ENCODE results near the gene DUS1L. TPM values are rescaled to one million over a fixed set of nuclear protein-coding genes. Genes with fewer than 3 reads are reported as not detected.

The DUS1L gene
- total and polyA plus RNA-seq, 2 donors (not counting 1 experiment from before 2014, with no cell fraction given), result 109 to 241 TPM

DNA sequence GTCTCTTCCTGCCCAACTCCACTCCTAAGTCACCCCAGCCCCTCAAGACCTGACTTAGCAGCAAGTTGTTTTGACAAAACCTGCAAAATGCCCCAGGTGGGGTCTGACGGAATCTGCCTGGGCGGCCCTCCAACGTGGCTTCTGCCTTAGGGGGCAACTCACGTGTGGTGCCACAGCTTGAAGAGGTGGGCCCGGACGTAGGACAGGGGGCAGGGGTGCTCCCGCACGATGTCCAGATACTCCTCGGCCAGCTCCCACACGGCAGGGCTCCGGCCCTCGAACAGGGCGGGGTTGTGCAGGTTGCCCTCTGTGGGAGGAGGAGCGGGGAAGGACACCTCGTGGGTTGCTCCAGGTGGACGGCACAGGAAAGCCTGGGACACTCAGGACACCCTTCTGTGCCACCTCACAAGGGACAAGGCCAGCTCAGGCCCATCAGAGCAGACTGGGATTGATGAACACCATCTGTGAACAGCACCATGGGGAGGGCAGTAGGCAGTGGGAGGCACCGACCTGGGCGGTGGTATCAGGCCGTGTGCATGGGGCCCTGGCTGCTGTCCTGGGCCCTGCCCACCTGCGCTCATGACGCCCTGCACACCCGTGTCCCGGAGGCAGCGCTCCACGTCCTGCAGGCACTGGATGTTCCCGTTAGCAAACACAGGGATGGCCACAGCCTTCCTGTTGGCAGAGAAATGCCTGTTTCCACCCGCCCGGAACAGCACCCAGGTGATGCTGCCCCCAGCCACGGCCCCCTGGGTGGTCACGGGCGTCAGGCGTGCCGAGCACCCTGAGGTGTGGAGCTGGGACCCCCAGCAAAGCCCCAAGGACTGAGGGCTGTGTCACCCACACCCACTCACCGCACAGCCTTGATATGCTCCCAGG, 4.3 kb downstream of the DUS1L start:
- Histone ChIP-seq H3K27ac (ENCODE audit: low read length in 2 of 2) (no peak overlapping the region), H2AFZ (ENCODE audit: insufficient read depth, low read depth, low read length, poor library complexity, severe bottlenecking) (no peak overlapping the region), H3K4me2 (replicated peaks; ENCODE audit: low read depth, low read length, poor library complexity, severe bottlenecking) (no peak overlapping the region), H3K36me3 (replicated peaks in 1 of 2; ENCODE audit: control extremely low read depth in 1 of 2, control insufficient read depth in 1 of 2, extremely low read depth in 1 of 2, insufficient read depth in 2 of 2, low read length in 1 of 2) (peaks cover 0 to 36% of the 10 kb centered on the region in 2 experiments), H3K9ac (ENCODE audit: low read length) (no peak overlapping the region), H3K79me2 (ENCODE audit: control insufficient read depth, insufficient read depth, low read length) (peaks cover 5% of the 10 kb centered on the region), H3K4me3 (ENCODE audit: control extremely low read depth in 1 of 5, extremely low read depth in 1 of 5, insufficient read depth in 1 of 5, low read depth in 2 of 5, low read length in 4 of 5) (no peak overlapping the region), H3K27me3 (replicated peaks in 1 of 4; ENCODE audit: control extremely low read depth in 1 of 4, control insufficient read depth in 3 of 4, insufficient read depth in 4 of 4, low read length in 3 of 4) (no peaks in the 10 kb centered on the region), H3K4me1 (ENCODE audit: control insufficient read depth in 2 of 2, insufficient read depth in 2 of 2, low read length in 2 of 2) (peaks cover 12 to 23% of the 10 kb centered on the region in 2 donors), H4K20me1 (ENCODE audit: control insufficient read depth, insufficient read depth, low read length, poor library complexity, severe bottlenecking) (peaks cover 8% of the 10 kb centered on the region), H3K9me3 (ENCODE audit: control extremely low read depth in 1 of 3, control insufficient read depth in 2 of 3, insufficient read depth in 1 of 3, low read length in 2 of 3) (no peaks in the 10 kb centered on the region)
- 95% methylated on average over 31 of the region's 34 CpGs for WGBS (ENCODE audit: insufficient coverage)
- DNase-seq, result no peak
- H3K27me3 Mint-ChIP-seq, result no peaks in the 10 kb centered on the region
- H3K9me3 Mint-ChIP-seq (ENCODE audit: insufficient read depth), result no peaks in the 10 kb centered on the region
- intact Hi-C loops (cut with micrococcal nuclease), result no loop called here
- H3K4me3 Mint-ChIP-seq, result no peak overlapping the region
- H3K4me1 Mint-ChIP-seq, result peaks cover 11% of the 10 kb centered on the region
- no peak overlapping the region for H3K27ac Mint-ChIP-seq
- ATAC-seq (ENCODE audit: low read depth), result no peak
- CTCF ChIA-PET, result no interaction called here
- TF ChIP-seq EZH2 (IDR thresholded peaks at IDR 0.05; ENCODE audit: borderline replicate concordance, insufficient read depth, low read depth, low read length, poor library complexity, severe bottlenecking), result no peak
- TF ChIP-seq, protein P1, sequence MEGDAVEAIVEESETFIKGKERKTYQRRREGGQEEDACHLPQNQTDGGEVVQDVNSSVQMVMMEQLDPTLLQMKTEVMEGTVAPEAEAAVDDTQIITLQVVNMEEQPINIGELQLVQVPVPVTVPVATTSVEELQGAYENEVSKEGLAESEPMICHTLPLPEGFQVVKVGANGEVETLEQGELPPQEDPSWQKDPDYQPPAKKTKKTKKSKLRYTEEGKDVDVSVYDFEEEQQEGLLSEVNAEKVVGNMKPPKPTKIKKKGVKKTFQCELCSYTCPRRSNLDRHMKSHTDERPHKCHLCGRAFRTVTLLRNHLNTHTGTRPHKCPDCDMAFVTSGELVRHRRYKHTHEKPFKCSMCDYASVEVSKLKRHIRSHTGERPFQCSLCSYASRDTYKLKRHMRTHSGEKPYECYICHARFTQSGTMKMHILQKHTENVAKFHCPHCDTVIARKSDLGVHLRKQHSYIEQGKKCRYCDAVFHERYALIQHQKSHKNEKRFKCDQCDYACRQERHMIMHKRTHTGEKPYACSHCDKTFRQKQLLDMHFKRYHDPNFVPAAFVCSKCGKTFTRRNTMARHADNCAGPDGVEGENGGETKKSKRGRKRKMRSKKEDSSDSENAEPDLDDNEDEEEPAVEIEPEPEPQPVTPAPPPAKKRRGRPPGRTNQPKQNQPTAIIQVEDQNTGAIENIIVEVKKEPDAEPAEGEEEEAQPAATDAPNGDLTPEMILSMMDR (IDR thresholded peaks at IDR 0.05), result no peak
- POLR2A ChIA-PET, result no interaction called here

DNA sequence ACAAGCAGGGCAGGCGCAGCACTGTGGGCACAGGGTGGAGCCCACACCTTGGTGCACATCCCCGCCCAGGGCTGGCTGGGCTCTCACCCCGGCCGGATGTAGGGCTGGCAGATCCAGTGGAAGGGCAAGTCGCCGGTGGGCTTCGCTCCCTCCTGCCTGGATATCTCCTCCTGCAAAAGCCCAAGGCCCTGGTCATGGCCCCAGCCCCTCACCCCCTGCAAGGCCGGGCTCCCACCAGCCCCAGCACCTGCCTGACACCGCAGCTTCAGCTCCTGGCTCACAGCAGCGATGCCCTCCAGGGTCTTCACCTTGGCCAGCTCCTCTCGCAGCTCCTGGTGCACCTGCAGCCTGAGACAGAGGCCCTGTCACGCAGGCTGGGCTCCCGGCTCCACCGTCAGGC, 5.0 kb downstream of the DUS1L start:
- Histone ChIP-seq H3K4me3 (ENCODE audit: control extremely low read depth in 1 of 5, extremely low read depth in 1 of 5, insufficient read depth in 1 of 5, low read depth in 2 of 5, low read length in 4 of 5) (no peak overlapping the region), H3K27me3 (replicated peaks in 1 of 4; ENCODE audit: control extremely low read depth in 1 of 4, control insufficient read depth in 3 of 4, insufficient read depth in 4 of 4, low read length in 3 of 4) (no peaks in the 10 kb centered on the region), H3K4me1 (ENCODE audit: control insufficient read depth in 2 of 2, insufficient read depth in 2 of 2, low read length in 2 of 2) (peaks cover 8 to 17% of the 10 kb centered on the region in 2 donors), H3K36me3 (replicated peaks in 1 of 2; ENCODE audit: control extremely low read depth in 1 of 2, control insufficient read depth in 1 of 2, extremely low read depth in 1 of 2, insufficient read depth in 2 of 2, low read length in 1 of 2) (peaks cover 0 to 41% of the 10 kb centered on the region in 2 experiments), H4K20me1 (ENCODE audit: control insufficient read depth, insufficient read depth, low read length, poor library complexity, severe bottlenecking) (peaks cover 8% of the 10 kb centered on the region), H3K9me3 (ENCODE audit: control extremely low read depth in 1 of 3, control insufficient read depth in 2 of 3, insufficient read depth in 1 of 3, low read length in 2 of 3) (no peaks in the 10 kb centered on the region), H3K79me2 (ENCODE audit: control insufficient read depth, insufficient read depth, low read length) (no peaks in the 10 kb centered on the region), H3K9ac (ENCODE audit: low read length) (no peak overlapping the region), H3K27ac (ENCODE audit: low read length in 2 of 2) (no peak overlapping the region), H3K4me2 (replicated peaks; ENCODE audit: low read depth, low read length, poor library complexity, severe bottlenecking) (no peak overlapping the region), H2AFZ (ENCODE audit: insufficient read depth, low read depth, low read length, poor library complexity, severe bottlenecking) (no peak overlapping the region)
- Mint-ChIP-seq H3K4me3 (no peak overlapping the region), H3K27me3 (no peaks in the 10 kb centered on the region), H3K4me1 (peaks cover 8% of the 10 kb centered on the region), H3K9me3 (ENCODE audit: insufficient read depth) (no peaks in the 10 kb centered on the region), H3K27ac (no peak overlapping the region)
- ChIA-PET CTCF (no interaction called here), POLR2A (no interaction called here)
- ATAC-seq (ENCODE audit: low read depth) (no peak), DNase-seq (no peak)
- intact Hi-C loops (cut with micrococcal nuclease), result no loop called here
- 94% methylated on average over 14 of the region's 14 CpGs for WGBS (ENCODE audit: insufficient coverage)
- TF ChIP-seq, protein P1 (IDR thresholded peaks at IDR 0.05), result no peak
